HG02884 (cell line): Measurements from ENCODE around the gene GDF10.

Experiments used
- ATAC-seq: cut with Tn5 transposase; IDR thresholded peaks from one replicate; pipeline ENCODE4 v1.9.1; 2021; ENCODE audit warnings: mild to moderate bottlenecking, moderate library complexity; ENCODE audit not compliant: unreplicated experiment

The GDF10 gene

GRCh38 chr10:47332371-47332770 lies 32.4 kb downstream of the GDF10 start:
- no peak for ATAC-seq

- no peak for ATAC-seq
These were observed 32.9 kb downstream of the GDF10 start for GRCh38 chr10:47332946-47333345.

- ATAC-seq: no peak
These were observed 33.5 kb downstream of the GDF10 start for GRCh38 chr10:47333532-47333931.

- no peak for ATAC-seq
These were observed 34.7 kb downstream of the GDF10 start for GRCh38 chr10:47334466-47335295.

GRCh38 chr10:47335906-47336305 lies 35.9 kb downstream of the GDF10 start:
- no peak for ATAC-seq

- ATAC-seq: no peak
These were observed 36.6 kb downstream of the GDF10 start for GRCh38 chr10:47336387-47337134.

- no peak for ATAC-seq
These were observed 37.3 kb downstream of the GDF10 start for GRCh38 chr10:47337310-47337709.

- ATAC-seq: no peak
These were observed 39.3 kb downstream of the GDF10 start for GRCh38 chr10:47339186-47339735.

- no peak for ATAC-seq
These were observed 40.0 kb downstream of the GDF10 start for GRCh38 chr10:47339759-47340607.

- no peak for ATAC-seq
These were observed 40.7 kb downstream of the GDF10 start for GRCh38 chr10:47340608-47341170.

- no peak for ATAC-seq
These were observed 45.2 kb downstream of the GDF10 start for GRCh38 chr10:47344996-47345870.

- ATAC-seq: no peak
These were observed 46.7 kb downstream of the GDF10 start for GRCh38 chr10:47346581-47347302.

GRCh38 chr10:47347303-47347675 lies 47.3 kb downstream of the GDF10 start:
- no peak for ATAC-seq

- ATAC-seq: no peak
These were observed 48.2 kb downstream of the GDF10 start, which contains the start of gene RBP3 for GRCh38 chr10:47348138-47348651. Gene RBP3, plus strand, starts transcription at chr10:47348363. Its CDS starts 122 bp downstream, at chr10:47348485.

GRCh38 chr10:47348661-47349470 lies 48.9 kb downstream of the GDF10 start:
- no peak for ATAC-seq

- ATAC-seq: no peak
These were observed 49.5 kb downstream of the GDF10 start for GRCh38 chr10:47349516-47349915.

- no peak for ATAC-seq
These were observed 50.0 kb downstream of the GDF10 start for GRCh38 chr10:47349941-47350371.
